Erythroblast (primary cell): ENCODE measurements around the gene PHLPP2.

Experiments
- GATA1 ChIP-seq: IDR thresholded peaks from 2 replicates; pipeline ENCODE4 v1.6.1; 2011; ENCODE audit warnings: low read depth, mild to moderate bottlenecking, control low read depth, low read length, moderate library complexity
- POLR2A ChIP-seq: IDR thresholded peaks from 2 replicates; pipeline ENCODE4 v1.6.1; 2011; ENCODE audit warnings: mild to moderate bottlenecking, low read length

- TF ChIP-seq POLR2A (no peak), GATA1 (no peak)
Observed at GRCh38 chr16:71671165-71671564, 53.3 kb downstream of the PHLPP2 start.
